Epithelial cell of proximal tubule (primary cell): ENCODE measurements around the gene COL11A2. TPM values are rescaled to one million over a fixed set of nuclear protein-coding genes. Genes with fewer than 3 reads are reported as not detected.

Experiments used
- DNase-seq: peaks from one replicate; pipeline ENCODE4 v3.0.0-alpha.2; 2011; ENCODE audit warnings: low read depth
- H3K4me3 ChIP-seq: 2 replicates; pipeline ENCODE4 v1.5.1; 2011; ENCODE audit warnings: low read depth, mild to moderate bottlenecking, low read length
- total RNA-seq: library from RNA; depleted of rRNA; stranded (reverse); fragments of >200 nt; gene quantifications from 2 replicates; pipeline ENCODE4 v1.2.3, GENCODE V29; 2015
- TF ChIP-seq, protein P1 (sequence below): conservative IDR thresholded peaks from 2 replicates; pipeline ENCODE4 v1.5.1; 2012; ENCODE audit warnings: low read depth, mild to moderate bottlenecking, low read length

The COL11A2 gene
- total RNA-seq, 1 donor from 2014 or later, result 0.06 TPM

DNA sequence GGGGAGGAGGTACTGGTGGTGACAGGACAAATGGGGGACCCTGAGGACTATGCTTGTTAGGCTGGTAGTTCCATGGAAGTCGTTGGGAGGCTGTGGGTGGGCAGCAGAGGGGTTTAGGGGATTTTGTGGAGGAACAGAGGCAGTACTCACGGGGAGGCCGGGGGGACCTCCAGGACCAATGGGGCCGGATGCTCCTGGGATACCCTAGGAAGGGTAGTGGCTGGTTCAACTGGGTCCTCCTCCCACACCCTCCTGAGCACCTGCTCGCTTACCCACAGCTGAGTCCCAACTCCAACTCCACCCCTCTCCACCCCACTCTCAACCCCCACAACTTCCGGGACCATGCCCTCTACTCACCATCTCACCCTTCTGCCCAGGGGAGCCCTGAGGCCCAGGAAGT, 25.9 kb downstream of the COL11A2 start:
- DNase-seq, result no peak
- no peak overlapping the region for H3K4me3 ChIP-seq
- TF ChIP-seq, protein P1, sequence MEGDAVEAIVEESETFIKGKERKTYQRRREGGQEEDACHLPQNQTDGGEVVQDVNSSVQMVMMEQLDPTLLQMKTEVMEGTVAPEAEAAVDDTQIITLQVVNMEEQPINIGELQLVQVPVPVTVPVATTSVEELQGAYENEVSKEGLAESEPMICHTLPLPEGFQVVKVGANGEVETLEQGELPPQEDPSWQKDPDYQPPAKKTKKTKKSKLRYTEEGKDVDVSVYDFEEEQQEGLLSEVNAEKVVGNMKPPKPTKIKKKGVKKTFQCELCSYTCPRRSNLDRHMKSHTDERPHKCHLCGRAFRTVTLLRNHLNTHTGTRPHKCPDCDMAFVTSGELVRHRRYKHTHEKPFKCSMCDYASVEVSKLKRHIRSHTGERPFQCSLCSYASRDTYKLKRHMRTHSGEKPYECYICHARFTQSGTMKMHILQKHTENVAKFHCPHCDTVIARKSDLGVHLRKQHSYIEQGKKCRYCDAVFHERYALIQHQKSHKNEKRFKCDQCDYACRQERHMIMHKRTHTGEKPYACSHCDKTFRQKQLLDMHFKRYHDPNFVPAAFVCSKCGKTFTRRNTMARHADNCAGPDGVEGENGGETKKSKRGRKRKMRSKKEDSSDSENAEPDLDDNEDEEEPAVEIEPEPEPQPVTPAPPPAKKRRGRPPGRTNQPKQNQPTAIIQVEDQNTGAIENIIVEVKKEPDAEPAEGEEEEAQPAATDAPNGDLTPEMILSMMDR, result no peak

DNA sequence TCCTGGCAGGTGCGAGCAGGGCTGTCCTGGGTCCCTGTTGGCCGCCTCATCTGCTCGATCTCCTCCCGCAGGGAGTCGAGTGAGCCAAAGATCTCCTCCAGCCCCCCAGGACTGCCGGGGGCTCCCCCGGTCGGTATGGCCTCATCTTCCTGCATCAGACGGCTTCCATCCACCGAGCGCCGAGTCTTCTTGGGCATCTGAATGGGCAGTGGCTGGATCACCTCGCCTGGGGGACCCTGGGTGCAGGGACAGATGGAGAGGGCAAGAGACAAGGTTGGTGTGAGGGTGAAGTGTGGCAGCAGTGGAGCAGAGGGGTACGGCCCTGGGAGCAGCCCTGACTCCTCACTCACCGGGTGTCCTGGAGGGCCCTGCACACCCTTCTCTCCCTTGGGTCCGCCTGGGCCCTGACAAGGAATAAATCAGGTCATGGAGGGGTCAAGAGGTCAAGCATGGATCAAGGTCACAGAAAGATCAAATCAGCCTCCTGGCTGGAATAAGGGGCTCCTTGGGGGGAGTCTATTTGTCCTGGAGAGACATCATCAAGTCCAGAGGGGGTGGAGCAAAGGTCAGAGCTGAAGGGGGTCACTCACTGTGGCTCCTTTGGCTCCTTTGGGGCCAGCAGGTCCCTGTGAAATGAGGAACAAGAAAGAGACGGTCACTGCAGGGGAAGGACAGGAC, 26.5 kb downstream of the COL11A2 start:
- DNase-seq, result no peak
- TF ChIP-seq, protein P1, result no peak
- no peak overlapping the region for H3K4me3 ChIP-seq

DNA sequence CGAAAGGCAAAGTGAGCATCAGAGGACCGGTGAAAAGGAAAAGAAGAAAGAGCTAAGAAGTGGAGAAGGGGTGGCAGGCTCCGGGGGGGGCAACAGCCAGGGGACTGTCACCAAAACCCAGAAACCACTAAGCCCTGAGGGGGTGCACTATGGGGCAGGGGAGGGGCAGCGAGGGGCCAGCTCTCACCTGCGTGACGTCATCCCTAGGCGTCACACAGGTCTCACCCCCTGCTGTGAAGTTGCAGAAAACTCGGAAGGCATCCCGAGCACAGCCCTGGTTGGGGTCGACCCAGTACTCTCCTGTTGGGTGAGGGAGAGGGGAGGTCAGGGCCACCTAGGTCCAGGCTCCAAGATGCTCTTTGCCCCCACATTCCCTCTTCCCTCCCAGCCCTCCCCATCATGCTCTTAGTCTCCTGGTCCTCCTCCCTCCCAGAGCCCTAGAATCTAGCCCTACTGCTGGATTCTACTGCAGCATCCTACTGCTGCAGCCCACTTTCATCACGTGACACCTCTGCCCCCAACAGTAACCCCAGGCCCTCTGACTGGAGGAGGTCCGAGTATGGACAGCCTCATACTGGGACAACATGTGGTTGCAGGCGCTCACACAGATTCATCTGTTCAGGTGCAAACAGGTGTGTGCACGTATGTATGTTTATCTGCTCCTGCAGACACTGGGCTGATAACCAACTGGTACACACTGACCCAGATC, 27.4 kb downstream of the COL11A2 start:
- no peak for DNase-seq

DNA sequence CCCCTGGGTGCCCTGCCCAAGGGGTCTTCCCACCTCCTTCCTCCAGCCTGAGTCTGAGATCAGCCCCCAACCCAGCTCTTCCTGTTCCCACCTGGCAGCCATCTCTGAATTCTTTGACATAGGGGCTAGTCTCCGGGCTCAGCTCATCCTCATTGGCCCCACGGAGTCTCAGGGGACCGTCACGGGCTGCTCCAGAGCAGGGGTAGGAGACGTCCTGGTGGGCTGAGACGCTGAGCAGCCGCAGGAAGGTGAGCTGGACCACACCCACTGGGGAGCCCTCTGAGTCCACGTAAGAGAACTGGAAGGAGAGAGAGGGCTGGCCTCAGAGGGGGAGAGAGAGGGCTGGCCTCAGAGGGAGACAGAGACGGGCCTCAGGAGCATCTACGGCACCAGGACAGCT, 28.1 kb downstream of the COL11A2 start:
- TF ChIP-seq, protein P1, result no peak
- H3K4me3 ChIP-seq, result no peak overlapping the region
- DNase-seq, result no peak

More for the DNA sequence above, 27.4 kb downstream of the COL11A2 start:
- TF ChIP-seq, protein P1, result no peak
- no peak overlapping the region for H3K4me3 ChIP-seq

DNA sequence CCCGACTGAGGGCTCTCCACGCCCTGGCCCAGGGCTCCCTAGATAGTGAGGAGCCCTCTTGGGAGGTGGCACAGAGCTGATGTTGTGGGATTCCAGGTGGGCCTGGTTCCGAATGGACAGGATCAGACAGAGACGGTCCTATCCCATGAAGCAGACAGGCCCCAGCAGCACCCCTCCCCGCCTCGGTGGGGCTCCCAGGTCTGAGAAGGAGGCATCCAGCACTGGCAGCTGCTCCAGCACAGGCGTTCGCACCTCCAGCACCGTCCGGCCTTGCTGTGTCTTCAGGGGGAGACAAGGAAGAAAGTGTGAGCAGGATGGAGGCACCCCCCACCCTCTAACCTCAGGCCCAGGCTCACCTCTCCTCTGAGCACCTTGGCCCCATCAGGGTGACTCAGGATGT, 28.7 kb downstream of the COL11A2 start:
- TF ChIP-seq, protein P1, result no peak
- no peak for DNase-seq
- no peak overlapping the region for H3K4me3 ChIP-seq

DNA sequence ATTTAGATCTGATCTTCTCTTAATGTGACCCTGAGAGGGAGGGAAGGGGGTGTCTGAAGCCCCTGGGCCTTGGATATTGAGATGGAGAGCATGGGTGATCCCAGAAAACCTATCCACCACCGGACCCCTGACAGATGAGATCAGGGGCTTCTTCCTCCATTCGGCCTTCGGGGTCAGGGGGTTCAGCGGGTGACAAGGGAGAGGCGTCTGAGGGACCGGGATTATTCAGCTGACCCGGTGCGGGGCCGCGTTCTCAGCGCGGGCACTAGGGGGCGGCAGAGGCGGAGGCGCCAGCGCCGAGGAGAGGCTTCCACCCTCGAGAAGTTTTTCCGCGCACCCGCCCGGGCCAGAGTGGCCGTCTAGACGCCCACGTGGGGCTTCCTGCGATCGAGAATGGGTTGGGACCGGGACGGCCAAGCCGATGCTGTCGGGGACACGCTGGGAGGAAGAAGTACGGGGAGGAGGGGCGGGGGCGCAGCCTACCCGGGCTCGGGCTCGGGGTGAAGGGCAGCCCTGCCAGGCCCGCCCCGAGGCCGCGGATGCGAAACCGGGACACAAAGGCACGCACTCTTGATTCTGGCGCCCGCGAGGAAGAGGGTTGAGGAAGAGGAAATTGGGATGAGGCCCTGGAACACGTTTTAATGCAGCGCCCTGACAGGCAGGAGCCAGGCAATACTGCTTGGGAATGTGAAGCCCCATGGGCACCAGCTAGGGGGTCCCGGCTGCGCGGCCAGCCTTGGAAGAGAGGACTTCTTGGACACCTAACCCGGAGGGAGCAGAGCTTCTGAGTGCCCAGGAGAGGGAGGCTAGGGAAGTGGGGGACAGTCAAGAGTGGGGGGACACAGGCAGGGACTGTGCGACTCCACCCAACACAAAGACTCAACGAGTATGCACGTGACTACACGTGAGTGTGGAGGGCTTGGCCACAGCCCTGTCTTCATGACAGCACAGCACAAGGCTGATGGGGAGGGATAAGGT, 30.6 kb downstream of the COL11A2 start:
- DNase-seq, result no peak
- TF ChIP-seq, protein P1, result peak; percentile 85
- peak overlapping the region; percentile 58 for H3K4me3 ChIP-seq
